ENCODE results near the gene ERBB4. TPM values are rescaled to one million over a fixed set of nuclear protein-coding genes. Genes with fewer than 3 reads are reported as not detected.

The ERBB4 gene
- total RNA-seq, 1 donor from 2014 or later = 2.2 TPM

GRCh38 chr2:211371465-211371864 lies 1167.1 kb downstream of the ERBB4 start:
- no peak for DNase-seq (ENCODE audit: low read depth)
- TF ChIP-seq, protein P1, sequence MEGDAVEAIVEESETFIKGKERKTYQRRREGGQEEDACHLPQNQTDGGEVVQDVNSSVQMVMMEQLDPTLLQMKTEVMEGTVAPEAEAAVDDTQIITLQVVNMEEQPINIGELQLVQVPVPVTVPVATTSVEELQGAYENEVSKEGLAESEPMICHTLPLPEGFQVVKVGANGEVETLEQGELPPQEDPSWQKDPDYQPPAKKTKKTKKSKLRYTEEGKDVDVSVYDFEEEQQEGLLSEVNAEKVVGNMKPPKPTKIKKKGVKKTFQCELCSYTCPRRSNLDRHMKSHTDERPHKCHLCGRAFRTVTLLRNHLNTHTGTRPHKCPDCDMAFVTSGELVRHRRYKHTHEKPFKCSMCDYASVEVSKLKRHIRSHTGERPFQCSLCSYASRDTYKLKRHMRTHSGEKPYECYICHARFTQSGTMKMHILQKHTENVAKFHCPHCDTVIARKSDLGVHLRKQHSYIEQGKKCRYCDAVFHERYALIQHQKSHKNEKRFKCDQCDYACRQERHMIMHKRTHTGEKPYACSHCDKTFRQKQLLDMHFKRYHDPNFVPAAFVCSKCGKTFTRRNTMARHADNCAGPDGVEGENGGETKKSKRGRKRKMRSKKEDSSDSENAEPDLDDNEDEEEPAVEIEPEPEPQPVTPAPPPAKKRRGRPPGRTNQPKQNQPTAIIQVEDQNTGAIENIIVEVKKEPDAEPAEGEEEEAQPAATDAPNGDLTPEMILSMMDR (conservative IDR thresholded peaks at IDR 0.05; ENCODE audit: low read depth, low read length) = no peak
- H3K4me3 ChIP-seq (ENCODE audit: low read depth, low read length) = no peak overlapping the region

GRCh38 chr2:211368467-211368866 lies 1170.1 kb downstream of the ERBB4 start:
- TF ChIP-seq, protein P1 (conservative IDR thresholded peaks at IDR 0.05; ENCODE audit: low read depth, low read length) = no peak
- no peak for DNase-seq (ENCODE audit: low read depth)
- no peak overlapping the region for H3K4me3 ChIP-seq (ENCODE audit: low read depth, low read length)

- peak overlapping the region; percentile 32 for H3K4me3 ChIP-seq (ENCODE audit: low read depth, low read length)
- TF ChIP-seq, protein P1 (conservative IDR thresholded peaks at IDR 0.05; ENCODE audit: low read depth, low read length) = no peak
- DNase-seq (ENCODE audit: low read depth) = peak; percentile 95
These were observed 1170.9 kb downstream of the ERBB4 start for GRCh38 chr2:211367711-211368110.

- TF ChIP-seq, protein P1 (conservative IDR thresholded peaks at IDR 0.05; ENCODE audit: low read depth, low read length) = no peak
- peak overlapping the region; percentile 32 for H3K4me3 ChIP-seq (ENCODE audit: low read depth, low read length)
- no peak for DNase-seq (ENCODE audit: low read depth)
These were observed 1171.3 kb downstream of the ERBB4 start for GRCh38 chr2:211367293-211367692.

GRCh38 chr2:211364911-211365310 lies 1173.7 kb downstream of the ERBB4 start:
- no peak overlapping the region for H3K4me3 ChIP-seq (ENCODE audit: low read depth, low read length)
- DNase-seq (ENCODE audit: low read depth) = no peak
- TF ChIP-seq, protein P1 (conservative IDR thresholded peaks at IDR 0.05; ENCODE audit: low read depth, low read length) = no peak

DNA sequence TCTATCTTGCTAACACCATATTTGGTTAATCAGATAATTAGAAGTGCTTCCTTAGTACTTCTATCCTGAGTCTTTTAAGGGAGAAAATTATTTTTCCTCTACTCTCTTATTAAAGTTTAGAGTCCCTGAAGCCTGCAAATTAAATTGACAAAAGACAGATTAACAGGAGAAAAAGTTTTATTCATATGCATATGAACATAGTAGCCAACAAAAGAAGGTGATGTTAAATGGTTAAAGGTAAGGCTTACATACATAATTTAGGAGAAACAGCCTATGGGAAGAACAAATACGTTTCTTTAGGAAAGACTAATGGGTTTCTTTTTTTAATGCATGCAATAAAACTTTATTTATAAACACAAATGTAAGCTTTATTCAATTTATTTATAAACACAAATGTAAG lies 1177.2 kb downstream of the ERBB4 start:
- no peak for DNase-seq (ENCODE audit: low read depth)
- TF ChIP-seq, protein P1 (conservative IDR thresholded peaks at IDR 0.05; ENCODE audit: low read depth, low read length) = no peak
- H3K4me3 ChIP-seq (ENCODE audit: low read depth, low read length) = no peak overlapping the region

DNA sequence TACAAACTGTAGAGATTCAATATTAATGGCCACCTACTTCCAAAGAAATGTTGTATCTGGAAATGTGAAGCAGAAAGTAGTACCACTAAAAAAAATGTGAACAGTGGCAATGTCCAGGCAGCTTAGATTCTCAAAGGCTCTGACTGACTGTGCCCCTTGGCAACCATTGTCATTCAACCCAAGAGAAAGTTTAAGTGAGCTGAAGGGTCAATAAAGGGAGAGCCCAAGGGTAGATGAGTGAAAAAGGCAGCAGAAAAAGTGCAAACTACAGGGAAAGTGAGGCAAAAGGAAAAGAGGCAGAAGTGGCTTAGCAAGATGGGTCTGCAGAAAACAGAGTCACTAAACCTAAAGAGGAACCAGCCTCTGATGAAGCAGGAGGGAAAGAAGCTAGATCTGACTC lies 1179.3 kb downstream of the ERBB4 start:
- TF ChIP-seq, protein P1 (conservative IDR thresholded peaks at IDR 0.05; ENCODE audit: low read depth, low read length) = no peak
- no peak overlapping the region for H3K4me3 ChIP-seq (ENCODE audit: low read depth, low read length)
- no peak for DNase-seq (ENCODE audit: low read depth)
